Stimulated activated CD4-positive, alpha-beta T cell treated with anti-CD3 and anti-CD28 coated beads, Interleukin-1b, Interleukin-23, amount 100 ng/mL, for 48 hours (primary cell): Measurements from ENCODE around the gene SND1.

Source experiments
- DNase-seq: peaks from one replicate; pipeline ENCODE4 v3.0.0-alpha.2; 2020

Gene SND1

DNA sequence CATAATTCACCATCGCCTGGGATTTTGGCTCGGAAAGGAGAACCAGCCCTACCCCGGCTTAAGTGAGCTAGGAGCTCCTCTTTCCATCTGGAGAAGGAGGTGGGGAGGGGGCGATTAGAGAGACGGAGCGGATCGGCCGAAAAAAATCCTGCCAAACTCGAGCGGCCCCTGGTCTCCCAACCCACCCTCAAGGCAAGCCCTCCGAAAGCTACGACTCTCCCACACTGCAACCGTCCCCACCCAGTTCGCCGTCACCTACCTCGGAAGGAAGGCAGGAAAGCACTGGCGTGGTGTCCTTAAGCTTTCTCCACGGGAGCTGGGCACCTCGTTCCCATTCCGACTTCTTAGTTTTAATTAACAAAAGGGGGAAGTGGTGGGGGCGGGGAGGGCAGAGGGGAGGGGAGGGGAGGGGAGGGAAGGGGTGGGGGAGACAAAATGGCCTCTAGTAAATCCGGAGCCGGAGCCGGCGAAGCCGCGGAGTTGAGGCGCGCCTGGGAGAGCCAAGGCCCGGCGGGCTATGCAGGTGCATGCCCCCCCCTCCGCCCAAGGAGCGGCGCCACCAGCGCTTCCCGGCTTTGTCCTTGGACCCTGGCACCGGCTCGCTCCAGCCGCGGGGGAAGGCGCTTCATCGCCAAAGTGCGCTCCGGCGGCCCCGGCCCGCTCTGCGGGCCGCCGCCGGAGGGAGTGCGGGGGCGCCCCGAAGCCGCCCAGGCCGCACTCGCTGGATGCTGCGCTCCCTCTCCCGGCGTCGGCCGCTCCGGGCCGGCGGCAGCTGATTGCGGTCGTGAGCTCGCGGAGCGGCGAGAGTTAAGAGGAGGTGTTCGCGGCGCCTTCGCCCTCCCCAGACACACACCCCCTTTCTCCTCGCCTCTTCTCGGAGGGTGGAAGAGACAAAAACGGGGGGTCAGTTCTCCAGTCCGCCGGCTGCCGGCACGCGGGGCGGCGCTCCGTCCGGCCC is 378.9 kb downstream of the SND1 start, which contains the start of gene LRRC4:
Gene LRRC4 (minus strand): TSS at position 784 of the 958 bp plus-strand sequence. CDS start 797 bp downstream, outside the sequence.
- peak; percentile 12 for DNase-seq

DNA sequence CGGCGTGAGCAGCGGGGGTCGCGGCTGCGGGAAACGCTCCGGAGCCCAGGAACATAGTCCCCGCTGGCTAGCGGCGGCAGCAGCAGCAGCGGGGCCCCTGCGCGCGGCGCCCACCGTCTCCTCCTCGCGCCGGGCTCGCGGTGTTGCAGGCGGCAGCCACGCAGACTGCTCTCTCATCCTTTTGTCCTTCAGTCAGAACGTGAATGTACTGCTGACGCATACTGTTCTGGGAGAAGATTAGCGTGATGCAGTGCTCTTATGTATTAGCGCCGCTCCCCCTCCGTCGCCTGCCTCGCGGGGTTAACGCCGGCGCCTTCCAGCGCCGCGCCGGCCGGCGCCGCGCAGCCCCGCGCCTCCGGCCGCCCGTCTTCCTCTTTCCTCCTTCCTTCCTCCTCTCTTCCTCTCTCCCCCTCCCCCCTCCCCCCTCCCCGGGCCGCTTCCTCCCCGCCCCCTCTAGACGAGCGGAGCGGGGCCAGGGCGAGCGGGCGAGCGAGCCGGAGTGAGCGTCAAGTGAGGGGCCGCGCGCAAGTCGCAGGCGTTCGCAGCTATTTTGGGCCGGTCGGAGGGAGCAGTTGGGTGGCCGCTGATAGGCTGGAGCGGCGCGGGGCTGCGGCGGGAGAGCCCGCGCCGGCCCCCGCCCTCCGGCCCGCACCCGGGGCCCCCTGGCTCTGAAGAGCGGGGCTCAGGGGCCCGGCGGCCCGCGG is 380.1 kb downstream of the SND1 start:
- peak; percentile 75 for DNase-seq

- DNase-seq: peak; percentile 19
Measured at GRCh38 chr7:128032605-128033235, 380.7 kb downstream of the SND1 start.

DNA sequence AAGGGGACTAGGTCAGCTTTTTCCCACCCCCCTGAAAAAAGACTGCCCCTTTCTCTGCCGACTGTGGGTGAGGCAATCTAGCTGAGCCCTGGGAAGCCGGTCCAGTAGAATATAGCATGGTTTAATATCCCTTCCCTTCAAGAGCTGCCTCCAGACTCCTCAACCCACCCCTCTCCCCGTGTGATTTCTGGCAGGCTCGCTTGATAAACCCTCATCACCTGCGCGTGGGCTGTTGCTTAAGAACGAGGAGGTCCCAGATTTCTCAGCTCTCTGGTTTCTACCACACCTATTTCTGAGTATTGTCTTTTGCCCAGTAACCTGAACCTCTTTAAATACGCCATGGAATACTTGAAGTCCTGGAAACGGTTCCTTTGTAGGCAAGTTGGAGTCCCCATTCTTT is 381.3 kb downstream of the SND1 start:
- no peak for DNase-seq

- DNase-seq: no peak
Measured at GRCh38 chr7:128034825-128035224, 382.8 kb downstream of the SND1 start.

GRCh38 chr7:128035712-128036111 is 383.7 kb downstream of the SND1 start:
- no peak for DNase-seq

GRCh38 chr7:128036226-128036940 is 384.4 kb downstream of the SND1 start:
- no peak for DNase-seq

DNA sequence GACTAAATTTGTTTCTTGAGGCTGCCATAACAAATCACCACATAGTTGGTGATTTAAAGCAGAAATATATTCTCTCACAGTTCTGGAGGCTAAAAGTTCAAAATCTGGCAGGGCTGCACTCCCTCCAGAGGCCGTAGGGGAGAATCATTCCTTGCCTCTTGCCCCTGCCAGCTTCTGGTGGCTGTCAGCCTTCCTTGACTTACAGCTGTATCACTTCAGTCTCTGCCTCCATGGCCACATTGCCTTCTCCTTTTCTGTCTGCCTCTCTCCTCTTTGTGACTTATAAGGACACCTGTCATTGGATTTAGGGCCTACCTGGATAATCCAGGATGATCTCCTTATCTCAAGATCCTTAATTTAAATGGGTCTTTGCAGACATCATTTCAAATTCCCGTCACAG is 385.1 kb downstream of the SND1 start:
- no peak for DNase-seq

DNA sequence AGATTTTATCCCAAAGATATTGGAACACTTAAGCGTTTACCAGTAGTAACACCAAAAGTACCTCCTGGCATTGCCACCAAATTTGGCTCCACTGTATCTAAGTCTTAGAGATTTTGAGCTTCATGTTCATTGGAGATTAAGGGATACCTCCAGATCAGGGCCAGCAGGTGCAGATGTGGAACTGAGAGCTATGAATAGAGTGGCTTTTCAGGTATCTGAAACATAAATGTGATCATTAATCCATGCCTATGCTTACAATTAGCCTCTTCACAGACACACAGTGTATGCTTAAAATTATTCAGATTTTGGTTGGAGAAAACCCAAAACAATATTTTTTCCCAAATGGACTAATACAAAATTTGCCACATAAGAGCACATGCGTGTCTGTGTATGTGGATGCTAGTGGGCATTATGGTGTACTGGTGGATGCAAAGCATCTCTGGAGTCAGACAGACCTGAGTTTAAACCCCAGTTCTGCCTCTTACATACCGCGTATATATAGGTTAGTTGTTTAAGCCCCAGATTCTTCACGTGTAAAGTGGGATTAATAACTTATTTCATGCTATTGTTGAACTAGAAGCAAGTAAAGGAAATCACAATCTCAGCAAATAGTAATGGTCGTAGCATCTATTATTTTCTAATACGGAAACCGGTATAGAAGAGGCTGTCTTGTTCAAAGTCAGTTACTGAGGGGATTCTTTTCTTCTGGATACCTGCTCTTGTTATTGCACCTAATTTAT is 386.1 kb downstream of the SND1 start:
- DNase-seq: no peak

GRCh38 chr7:128039544-128039953 is 387.6 kb downstream of the SND1 start:
- DNase-seq: no peak

DNA sequence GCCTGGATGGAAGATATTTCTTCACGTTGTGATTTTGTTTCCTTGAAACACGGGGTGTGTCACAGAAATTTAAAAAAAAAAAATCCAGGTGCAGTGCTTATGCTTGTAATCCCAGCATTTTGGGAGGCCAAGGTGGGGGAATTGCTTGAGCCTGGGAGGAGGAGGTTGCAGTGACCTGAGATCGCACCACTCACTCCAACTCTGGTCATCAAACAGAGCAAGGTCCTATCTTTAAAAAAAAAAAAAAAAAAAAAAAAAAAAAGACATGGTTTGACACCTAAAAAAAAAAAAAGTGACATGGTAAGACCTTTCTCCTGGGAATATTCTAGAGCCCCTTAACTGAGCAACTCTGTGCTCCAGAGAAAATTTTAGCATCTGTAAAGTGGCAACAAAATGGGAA is 388.2 kb downstream of the SND1 start:
- no peak for DNase-seq

DNA sequence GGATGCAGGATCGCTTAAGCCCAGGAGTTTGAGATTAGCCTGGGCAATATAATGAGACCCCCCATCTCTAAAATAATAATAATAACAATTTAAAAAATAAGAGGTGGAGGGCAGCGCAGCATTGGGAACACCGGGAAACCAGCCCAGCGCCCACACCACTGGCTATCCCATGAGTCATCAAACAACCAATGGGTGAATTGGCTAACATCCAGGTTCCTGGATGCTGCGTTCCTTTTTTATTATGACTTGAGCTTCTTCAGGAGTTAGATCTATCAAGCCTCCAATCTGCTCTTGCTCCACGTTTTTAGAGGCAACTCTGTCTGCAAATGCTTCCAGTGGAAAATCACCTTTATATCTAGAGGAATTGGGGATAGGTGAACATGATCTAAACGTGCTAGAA is 389.2 kb downstream of the SND1 start:
- no peak for DNase-seq

DNA sequence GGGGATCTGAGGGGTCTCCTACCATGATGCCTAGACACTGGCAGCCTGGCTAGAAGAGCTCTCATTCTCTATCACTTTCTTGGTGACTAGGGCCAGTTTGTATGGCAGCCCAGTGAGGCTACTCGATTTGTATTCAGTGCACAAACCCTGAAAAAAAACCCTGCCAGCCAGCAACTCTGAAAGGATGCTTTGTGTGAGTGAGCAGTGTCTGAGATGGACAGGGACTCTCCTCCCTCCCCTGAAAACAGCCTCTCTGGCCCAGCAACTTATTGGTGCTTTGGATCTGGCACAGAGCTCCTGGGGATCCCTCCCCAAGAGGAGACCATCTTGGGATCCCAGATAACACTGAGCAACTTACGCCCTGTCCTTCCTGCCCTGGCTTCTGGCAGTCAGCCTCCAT is 390.0 kb downstream of the SND1 start:
- DNase-seq: no peak

- DNase-seq: no peak
Measured at GRCh38 chr7:128044064-128044463, 392.1 kb downstream of the SND1 start.

- no peak for DNase-seq
Measured at GRCh38 chr7:128045158-128045557, 393.2 kb downstream of the SND1 start.

DNA sequence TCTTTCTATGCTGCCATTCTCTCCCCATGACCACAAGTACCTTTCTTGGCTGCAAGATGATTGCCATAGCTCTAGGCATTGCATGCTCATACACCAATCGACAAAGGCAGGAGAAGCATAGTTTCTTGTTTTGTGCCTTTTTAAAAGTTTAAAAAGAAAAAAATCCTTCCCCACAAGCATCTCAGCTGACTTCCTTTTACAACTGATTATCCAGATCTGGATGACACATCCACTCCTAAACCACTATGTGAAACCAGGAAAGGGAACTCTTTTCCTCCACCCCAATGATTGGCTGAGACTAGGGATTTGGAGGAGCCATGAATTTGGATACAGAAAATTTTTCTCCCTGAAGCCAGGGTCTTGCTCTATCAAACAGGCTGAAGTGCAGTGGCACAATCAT is 393.8 kb downstream of the SND1 start:
- no peak for DNase-seq

- no peak for DNase-seq
Measured at GRCh38 chr7:128052404-128052803, 400.4 kb downstream of the SND1 start.

DNA sequence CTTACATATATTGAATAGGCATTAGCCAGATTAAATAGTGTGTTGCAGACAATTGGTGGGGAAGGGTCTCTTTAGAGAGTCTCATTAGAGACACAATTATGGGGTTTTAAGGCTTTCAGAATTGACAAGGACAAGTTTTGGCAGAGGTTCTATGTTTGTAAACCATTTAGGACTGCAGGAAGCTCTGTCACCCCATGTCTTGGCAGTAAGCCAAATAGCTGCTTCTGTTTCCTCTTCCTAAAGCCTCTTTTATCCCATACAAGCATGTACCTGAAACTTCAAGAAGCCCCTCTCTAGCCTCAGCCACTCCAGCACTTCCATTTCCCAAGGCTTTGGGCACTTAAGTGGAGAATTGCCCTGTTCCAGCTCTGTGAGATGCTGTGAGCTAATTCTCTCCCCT is 401.0 kb downstream of the SND1 start:
- DNase-seq: no peak

GRCh38 chr7:128053991-128054390 is 402.0 kb downstream of the SND1 start:
- DNase-seq: no peak

GRCh38 chr7:128054511-128054910 is 402.5 kb downstream of the SND1 start:
- no peak for DNase-seq

GRCh38 chr7:128055637-128056036 is 403.6 kb downstream of the SND1 start:
- DNase-seq: no peak

DNA sequence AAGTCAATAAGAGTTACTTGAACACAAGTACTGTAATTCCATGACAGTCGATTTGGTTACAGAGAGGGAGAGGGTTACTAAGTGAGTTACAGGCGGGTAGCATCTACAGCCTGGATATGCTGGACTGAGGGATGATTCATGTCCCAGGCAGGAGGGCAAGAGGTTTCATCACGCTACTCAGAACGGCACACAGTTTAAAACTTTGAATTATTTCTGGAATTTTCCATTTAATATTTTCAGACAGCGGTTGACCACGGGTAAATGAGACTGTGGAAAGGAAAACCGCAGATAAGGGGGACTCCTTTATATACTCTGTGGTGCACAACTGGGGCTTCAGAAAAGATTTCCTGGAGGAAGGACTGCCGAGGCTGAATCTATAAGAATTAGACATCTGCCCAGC is 404.9 kb downstream of the SND1 start:
- DNase-seq: no peak
